ENCODE measurements around the gene NGEF.

DNA sequence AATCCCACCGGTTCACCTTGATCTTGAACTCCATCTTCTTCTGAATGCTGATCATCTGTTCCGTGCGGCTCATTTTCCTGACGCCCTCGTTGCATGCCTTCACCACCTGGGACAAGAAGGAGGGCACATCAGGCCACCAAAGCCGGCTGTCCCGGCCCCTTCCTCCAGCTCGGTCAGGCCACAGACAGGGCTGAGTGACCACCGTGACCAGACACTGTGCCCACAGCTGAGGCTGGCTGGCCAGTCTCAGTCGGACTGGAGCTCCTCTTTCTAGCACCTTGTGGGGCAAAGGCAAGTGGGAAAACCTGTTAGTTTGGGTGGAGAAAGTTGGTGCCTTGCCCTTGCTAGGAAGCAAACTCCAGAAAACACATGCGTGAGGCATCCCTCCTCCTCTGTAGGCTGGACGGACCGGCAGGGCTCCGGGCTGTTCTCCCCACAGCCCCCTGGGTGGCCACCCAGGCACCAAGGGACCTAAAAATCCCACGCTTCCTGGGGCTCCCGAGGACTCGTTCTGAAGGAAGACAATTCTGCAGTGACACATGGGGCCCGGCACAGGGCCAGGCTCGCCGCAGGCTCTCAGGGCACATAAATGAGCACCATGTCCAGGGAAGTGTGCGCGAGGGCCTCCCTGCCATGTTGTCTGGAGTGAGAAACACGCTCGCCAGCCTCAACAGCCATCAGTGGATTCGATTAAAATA, 127.6 kb downstream of the NGEF start:
- TF ChIP-seq ZEB2 (tag by site-specific recombination; IDR thresholded peaks at IDR 0.05) (no peak), ZNF571 (tag by site-specific recombination; IDR thresholded peaks at IDR 0.05) (no peak), ZNF843 (tag by site-specific recombination; IDR thresholded peaks at IDR 0.05) (no peak), ZBTB7A (tag by site-specific recombination; IDR thresholded peaks at IDR 0.05; ENCODE audit: low read depth) (no peak), ZNF274 (IDR thresholded peaks at IDR 0.05; ENCODE audit: low read length) (no peak), ZNF274 (tag by site-specific recombination; IDR thresholded peaks at IDR 0.05; ENCODE audit: borderline replicate concordance) (no peak), ZNF311 (tag by site-specific recombination; IDR thresholded peaks at IDR 0.05; ENCODE audit: borderline replicate concordance) (no peak), ZXDB (tag by site-specific recombination; IDR thresholded peaks at IDR 0.05) (no peak), WT1 (tag by site-specific recombination; IDR thresholded peaks at IDR 0.05) (no peak)
- TF ChIP-seq, protein P1, sequence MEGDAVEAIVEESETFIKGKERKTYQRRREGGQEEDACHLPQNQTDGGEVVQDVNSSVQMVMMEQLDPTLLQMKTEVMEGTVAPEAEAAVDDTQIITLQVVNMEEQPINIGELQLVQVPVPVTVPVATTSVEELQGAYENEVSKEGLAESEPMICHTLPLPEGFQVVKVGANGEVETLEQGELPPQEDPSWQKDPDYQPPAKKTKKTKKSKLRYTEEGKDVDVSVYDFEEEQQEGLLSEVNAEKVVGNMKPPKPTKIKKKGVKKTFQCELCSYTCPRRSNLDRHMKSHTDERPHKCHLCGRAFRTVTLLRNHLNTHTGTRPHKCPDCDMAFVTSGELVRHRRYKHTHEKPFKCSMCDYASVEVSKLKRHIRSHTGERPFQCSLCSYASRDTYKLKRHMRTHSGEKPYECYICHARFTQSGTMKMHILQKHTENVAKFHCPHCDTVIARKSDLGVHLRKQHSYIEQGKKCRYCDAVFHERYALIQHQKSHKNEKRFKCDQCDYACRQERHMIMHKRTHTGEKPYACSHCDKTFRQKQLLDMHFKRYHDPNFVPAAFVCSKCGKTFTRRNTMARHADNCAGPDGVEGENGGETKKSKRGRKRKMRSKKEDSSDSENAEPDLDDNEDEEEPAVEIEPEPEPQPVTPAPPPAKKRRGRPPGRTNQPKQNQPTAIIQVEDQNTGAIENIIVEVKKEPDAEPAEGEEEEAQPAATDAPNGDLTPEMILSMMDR (tag by site-specific recombination; IDR thresholded peaks at IDR 0.05), result no peak
- TF ChIP-seq, protein P2, sequence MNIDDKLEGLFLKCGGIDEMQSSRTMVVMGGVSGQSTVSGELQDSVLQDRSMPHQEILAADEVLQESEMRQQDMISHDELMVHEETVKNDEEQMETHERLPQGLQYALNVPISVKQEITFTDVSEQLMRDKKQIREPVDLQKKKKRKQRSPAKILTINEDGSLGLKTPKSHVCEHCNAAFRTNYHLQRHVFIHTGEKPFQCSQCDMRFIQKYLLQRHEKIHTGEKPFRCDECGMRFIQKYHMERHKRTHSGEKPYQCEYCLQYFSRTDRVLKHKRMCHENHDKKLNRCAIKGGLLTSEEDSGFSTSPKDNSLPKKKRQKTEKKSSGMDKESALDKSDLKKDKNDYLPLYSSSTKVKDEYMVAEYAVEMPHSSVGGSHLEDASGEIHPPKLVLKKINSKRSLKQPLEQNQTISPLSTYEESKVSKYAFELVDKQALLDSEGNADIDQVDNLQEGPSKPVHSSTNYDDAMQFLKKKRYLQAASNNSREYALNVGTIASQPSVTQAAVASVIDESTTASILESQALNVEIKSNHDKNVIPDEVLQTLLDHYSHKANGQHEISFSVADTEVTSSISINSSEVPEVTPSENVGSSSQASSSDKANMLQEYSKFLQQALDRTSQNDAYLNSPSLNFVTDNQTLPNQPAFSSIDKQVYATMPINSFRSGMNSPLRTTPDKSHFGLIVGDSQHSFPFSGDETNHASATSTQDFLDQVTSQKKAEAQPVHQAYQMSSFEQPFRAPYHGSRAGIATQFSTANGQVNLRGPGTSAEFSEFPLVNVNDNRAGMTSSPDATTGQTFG (tag by site-specific recombination; IDR thresholded peaks at IDR 0.05; ENCODE audit: borderline replicate concordance), result no peak
- TF ChIP-seq, protein P3, sequence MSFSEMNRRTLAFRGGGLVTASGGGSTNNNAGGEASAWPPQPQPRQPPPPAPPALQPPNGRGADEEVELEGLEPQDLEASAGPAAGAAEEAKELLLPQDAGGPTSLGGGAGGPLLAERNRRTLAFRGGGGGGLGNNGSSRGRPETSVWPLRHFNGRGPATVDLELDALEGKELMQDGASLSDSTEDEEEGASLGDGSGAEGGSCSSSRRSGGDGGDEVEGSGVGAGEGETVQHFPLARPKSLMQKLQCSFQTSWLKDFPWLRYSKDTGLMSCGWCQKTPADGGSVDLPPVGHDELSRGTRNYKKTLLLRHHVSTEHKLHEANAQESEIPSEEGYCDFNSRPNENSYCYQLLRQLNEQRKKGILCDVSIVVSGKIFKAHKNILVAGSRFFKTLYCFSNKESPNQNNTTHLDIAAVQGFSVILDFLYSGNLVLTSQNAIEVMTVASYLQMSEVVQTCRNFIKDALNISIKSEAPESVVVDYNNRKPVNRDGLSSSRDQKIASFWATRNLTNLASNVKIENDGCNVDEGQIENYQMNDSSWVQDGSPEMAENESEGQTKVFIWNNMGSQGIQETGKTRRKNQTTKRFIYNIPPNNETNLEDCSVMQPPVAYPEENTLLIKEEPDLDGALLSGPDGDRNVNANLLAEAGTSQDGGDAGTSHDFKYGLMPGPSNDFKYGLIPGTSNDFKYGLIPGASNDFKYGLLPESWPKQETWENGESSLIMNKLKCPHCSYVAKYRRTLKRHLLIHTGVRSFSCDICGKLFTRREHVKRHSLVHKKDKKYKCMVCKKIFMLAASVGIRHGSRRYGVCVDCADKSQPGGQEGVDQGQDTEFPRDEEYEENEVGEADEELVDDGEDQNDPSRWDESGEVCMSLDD (tag by site-specific recombination; IDR thresholded peaks at IDR 0.05), result no peak

Measured in HEK293 (cell line).